Measurements from ENCODE around the gene DOCK2. TPM values are rescaled to one million over a fixed set of nuclear protein-coding genes. Genes with fewer than 3 reads are reported as not detected.

Gene DOCK2
- polyA plus RNA-seq, 1 donor (not counting 4 experiments of a cell fraction or from before 2014, with no cell fraction given), result 0.21 TPM

DNA sequence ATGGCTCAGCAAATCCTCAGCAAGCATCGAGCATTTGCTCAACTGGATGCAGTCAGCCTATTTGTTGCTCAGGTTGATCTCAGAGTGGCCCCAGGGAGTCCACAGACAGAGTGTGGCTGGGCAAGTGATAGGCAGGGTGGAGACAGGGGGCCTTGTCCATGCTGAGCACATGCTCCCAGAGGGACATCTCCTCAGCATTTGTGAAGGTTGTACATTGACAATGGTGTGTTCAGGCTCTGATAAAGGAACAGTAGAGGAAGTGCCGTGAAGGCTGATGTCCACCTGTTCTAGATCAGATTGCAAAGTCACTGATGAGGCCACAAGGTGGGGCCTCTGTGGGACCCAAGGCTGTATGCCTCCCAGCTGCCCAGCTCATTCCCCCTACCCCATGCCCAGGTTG is 418.5 kb downstream of the DOCK2 start:
- dilution Hi-C loops (cut with MboI; ENCODE audit: extremely low pct_ligation_motif_present, low sequenced_read_pairs), result no loop called here
- Histone ChIP-seq H3K36me3 (ENCODE audit: control insufficient read depth in 2 of 2, extremely low read depth in 1 of 2, insufficient read depth in 2 of 2, low read length in 2 of 2) (no peaks in the 10 kb centered on the region), H4K20me1 (ENCODE audit: control insufficient read depth, extremely low read depth, insufficient read depth, low read length) (no peaks in the 10 kb centered on the region), H3K9me3 (ENCODE audit: control insufficient read depth, low read depth, low read length) (no peaks in the 10 kb centered on the region), H3K4me3 (ENCODE audit: control insufficient read depth in 2 of 3, extremely low read depth in 1 of 3, insufficient read depth in 2 of 3, low read depth in 1 of 3, low read length in 3 of 3) (no peak overlapping the region), H2AFZ (ENCODE audit: control insufficient read depth, low read length) (no peak overlapping the region), H3K27me3 (ENCODE audit: control insufficient read depth, extremely low read depth, insufficient read depth, low read length) (no peaks in the 10 kb centered on the region), H3K27ac (ENCODE audit: control insufficient read depth, insufficient read depth, low read length) (no peak overlapping the region), H3K4me1 (ENCODE audit: control insufficient read depth, extremely low read depth, insufficient read depth, low read length) (no peaks in the 10 kb centered on the region), H3K4me2 (ENCODE audit: control insufficient read depth, extremely low read depth, insufficient read depth, low read depth, low read length) (no peak overlapping the region), H3K9ac (ENCODE audit: control insufficient read depth, extremely low read depth, insufficient read depth, low read length) (no peak overlapping the region), H3K79me2 (ENCODE audit: control insufficient read depth, insufficient read depth, low read length) (no peaks in the 10 kb centered on the region), H3K9me1 (ENCODE audit: control insufficient read depth, extremely low read depth, insufficient read depth, low read length) (no peaks in the 10 kb centered on the region)
- DNase-seq (ENCODE audit: low read depth, low spot score) (no peak), FAIRE-seq (no peak)
- TF ChIP-seq, protein P1, sequence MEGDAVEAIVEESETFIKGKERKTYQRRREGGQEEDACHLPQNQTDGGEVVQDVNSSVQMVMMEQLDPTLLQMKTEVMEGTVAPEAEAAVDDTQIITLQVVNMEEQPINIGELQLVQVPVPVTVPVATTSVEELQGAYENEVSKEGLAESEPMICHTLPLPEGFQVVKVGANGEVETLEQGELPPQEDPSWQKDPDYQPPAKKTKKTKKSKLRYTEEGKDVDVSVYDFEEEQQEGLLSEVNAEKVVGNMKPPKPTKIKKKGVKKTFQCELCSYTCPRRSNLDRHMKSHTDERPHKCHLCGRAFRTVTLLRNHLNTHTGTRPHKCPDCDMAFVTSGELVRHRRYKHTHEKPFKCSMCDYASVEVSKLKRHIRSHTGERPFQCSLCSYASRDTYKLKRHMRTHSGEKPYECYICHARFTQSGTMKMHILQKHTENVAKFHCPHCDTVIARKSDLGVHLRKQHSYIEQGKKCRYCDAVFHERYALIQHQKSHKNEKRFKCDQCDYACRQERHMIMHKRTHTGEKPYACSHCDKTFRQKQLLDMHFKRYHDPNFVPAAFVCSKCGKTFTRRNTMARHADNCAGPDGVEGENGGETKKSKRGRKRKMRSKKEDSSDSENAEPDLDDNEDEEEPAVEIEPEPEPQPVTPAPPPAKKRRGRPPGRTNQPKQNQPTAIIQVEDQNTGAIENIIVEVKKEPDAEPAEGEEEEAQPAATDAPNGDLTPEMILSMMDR (optimal IDR thresholded peaks at IDR 0.05 in 1 of 3, IDR thresholded peaks at IDR 0.05 in 1 of 3, conservative IDR thresholded peaks at IDR 0.05 in 1 of 3; ENCODE audit: extremely low read depth in 1 of 3, insufficient read depth in 2 of 3, low read length in 3 of 3), result no peak
- no peak for TF ChIP-seq EZH2 (IDR thresholded peaks at IDR 0.05; ENCODE audit: low read length)

DNA sequence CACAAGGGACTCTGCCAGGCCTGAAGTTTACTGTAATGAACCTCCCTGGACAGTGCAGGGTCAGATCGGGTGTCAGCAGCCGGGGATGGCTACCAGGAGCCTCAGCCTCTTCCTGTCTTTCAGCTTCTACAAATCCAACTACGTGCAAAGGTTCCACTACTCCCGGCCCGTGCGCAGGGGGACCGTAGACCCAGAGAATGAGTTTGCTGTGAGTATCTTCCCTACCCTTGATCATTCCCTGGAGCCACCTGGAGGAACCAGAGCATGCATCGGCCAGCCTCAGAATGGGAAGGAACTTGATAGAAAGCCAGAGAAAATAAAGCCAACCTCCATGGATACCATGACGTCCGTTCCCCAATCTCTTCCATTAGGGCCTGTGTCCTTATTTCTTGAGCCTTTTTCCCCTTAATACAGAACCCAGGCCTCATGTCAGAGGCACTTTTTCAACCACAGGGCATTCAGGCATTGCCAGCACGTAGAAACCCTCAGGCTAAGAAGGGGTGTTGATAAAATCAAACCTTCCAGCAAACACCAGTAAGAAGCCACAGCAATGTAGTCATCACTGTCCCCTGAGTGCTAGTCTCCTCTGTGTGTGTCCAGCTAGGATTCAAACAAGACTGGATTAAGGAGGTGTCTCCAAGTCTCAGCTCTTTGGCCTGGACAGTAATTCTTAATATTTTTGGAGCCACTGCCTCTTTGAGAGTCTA is 419.6 kb downstream of the DOCK2 start:
- H3K4me2 ChIP-seq (ENCODE audit: control insufficient read depth, extremely low read depth, insufficient read depth, low read depth, low read length), result no peak overlapping the region
- no peak overlapping the region for H2AFZ ChIP-seq (ENCODE audit: control insufficient read depth, low read length)
- H3K9me1 ChIP-seq (ENCODE audit: control insufficient read depth, extremely low read depth, insufficient read depth, low read length), result no peaks in the 10 kb centered on the region
- dilution Hi-C loops (cut with MboI; ENCODE audit: extremely low pct_ligation_motif_present, low sequenced_read_pairs), result no loop called here
- H3K4me1 ChIP-seq (ENCODE audit: control insufficient read depth, extremely low read depth, insufficient read depth, low read length), result no peaks in the 10 kb centered on the region
- H3K27me3 ChIP-seq (ENCODE audit: control insufficient read depth, extremely low read depth, insufficient read depth, low read length), result no peaks in the 10 kb centered on the region
- FAIRE-seq, result no peak
- H3K79me2 ChIP-seq (ENCODE audit: control insufficient read depth, insufficient read depth, low read length), result no peaks in the 10 kb centered on the region
- H3K4me3 ChIP-seq (ENCODE audit: control insufficient read depth in 2 of 3, extremely low read depth in 1 of 3, insufficient read depth in 2 of 3, low read depth in 1 of 3, low read length in 3 of 3), result no peak overlapping the region
- H3K9ac ChIP-seq (ENCODE audit: control insufficient read depth, extremely low read depth, insufficient read depth, low read length), result no peak overlapping the region
- no peak overlapping the region for H3K27ac ChIP-seq (ENCODE audit: control insufficient read depth, insufficient read depth, low read length)
- H3K36me3 ChIP-seq (ENCODE audit: control insufficient read depth in 2 of 2, extremely low read depth in 1 of 2, insufficient read depth in 2 of 2, low read length in 2 of 2), result no peaks in the 10 kb centered on the region
- H4K20me1 ChIP-seq (ENCODE audit: control insufficient read depth, extremely low read depth, insufficient read depth, low read length), result no peaks in the 10 kb centered on the region
- no peak for DNase-seq (ENCODE audit: low read depth, low spot score)
- TF ChIP-seq EZH2 (IDR thresholded peaks at IDR 0.05; ENCODE audit: low read length), result no peak
- TF ChIP-seq, protein P1 (optimal IDR thresholded peaks at IDR 0.05 in 1 of 3, IDR thresholded peaks at IDR 0.05 in 1 of 3, conservative IDR thresholded peaks at IDR 0.05 in 1 of 3; ENCODE audit: extremely low read depth in 1 of 3, insufficient read depth in 2 of 3, low read length in 3 of 3), result no peak
- no peaks in the 10 kb centered on the region for H3K9me3 ChIP-seq (ENCODE audit: control insufficient read depth, low read depth, low read length)

All from keratinocyte (primary cell).